ENCODE results near the gene TADA3.
"Not testable (repeated sequence)": the region's sequence is repeated elsewhere in the genome, so short reads cannot be mapped to it uniquely, and the experiment has no call there.

Gene TADA3

DNA sequence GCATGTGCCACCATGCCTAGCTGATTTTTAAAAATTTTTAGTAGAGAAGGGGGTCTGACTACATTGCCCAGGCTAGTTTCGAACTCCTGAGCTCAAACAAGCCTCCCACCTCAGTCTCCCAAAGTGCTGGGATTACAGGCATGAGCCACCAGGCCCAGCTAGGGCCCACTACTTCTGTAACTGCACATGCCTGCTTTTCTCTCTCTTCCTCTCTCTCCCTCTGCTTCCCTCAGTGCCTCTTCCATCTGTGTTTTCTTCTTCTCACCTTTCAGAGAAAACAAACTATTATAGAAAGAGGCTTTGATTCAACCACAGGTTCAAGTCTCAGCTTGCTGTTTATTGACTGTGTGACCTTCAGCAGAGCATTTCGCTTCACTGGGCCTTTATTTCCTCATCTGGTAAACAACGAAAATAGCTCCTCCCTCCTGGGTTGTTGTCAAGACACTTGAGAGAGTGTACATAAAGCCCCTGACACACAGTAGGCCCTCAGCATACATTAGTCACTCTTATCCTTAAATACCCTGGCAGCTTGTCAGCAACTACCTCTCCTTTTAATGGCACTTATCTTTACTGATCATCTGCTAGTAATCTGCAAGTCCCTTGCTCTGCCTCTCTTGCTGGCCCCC, 10.2 kb downstream of the TADA3 start:
- no peak for DNase-seq

- DNase-seq = no peak
These were observed 10.7 kb downstream of the TADA3 start for GRCh38 chr3:9781551-9781950.

- DNase-seq = no peak
These were observed 11.4 kb downstream of the TADA3 start for GRCh38 chr3:9780910-9781309.

DNA sequence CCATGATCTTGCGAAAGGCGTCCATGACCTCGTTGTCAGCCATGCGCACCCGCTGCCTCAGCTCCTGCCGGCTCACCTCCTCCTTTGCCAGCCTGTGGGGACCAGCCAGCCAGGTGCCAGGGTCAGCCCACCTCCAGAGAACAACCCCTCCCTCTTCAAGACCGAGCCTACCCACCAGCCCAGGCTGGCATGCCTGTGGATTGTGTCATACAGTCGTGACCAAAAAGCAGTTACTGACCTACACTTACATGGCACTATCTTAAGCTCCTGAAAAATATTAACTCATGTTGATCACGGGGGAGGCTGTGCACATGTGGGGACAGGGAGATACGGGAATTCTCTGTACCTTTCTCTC, 11.8 kb downstream of the TADA3 start:
- DNase-seq = no peak

- no peak for DNase-seq
These were observed 12.4 kb downstream of the TADA3 start for GRCh38 chr3:9779721-9780457.

DNA sequence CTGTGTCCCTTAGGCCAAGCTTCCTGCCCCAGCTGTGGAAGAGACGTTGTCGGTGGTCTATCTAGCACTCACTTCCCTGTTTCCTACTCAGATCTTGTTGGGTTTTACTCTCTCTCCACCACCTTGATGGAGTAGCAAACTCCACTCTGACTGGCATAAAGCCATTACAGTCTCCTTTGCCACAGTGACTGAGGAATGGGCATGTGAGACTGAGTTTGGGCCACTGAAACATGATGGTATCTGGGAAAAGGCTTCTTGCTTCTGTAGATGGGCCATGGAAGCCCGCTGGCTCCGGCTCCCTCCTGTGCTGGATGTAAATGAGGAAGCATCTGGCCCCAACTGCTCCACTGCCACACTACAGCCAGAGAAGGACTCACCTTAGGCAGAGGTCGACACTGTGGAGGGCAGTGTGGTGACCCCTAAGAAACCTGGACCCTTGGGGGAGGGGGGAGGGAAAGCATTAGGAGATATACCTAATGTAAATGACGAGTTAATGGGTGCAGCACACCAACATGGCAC, 13.1 kb downstream of the TADA3 start:
- DNase-seq = no peak

DNA sequence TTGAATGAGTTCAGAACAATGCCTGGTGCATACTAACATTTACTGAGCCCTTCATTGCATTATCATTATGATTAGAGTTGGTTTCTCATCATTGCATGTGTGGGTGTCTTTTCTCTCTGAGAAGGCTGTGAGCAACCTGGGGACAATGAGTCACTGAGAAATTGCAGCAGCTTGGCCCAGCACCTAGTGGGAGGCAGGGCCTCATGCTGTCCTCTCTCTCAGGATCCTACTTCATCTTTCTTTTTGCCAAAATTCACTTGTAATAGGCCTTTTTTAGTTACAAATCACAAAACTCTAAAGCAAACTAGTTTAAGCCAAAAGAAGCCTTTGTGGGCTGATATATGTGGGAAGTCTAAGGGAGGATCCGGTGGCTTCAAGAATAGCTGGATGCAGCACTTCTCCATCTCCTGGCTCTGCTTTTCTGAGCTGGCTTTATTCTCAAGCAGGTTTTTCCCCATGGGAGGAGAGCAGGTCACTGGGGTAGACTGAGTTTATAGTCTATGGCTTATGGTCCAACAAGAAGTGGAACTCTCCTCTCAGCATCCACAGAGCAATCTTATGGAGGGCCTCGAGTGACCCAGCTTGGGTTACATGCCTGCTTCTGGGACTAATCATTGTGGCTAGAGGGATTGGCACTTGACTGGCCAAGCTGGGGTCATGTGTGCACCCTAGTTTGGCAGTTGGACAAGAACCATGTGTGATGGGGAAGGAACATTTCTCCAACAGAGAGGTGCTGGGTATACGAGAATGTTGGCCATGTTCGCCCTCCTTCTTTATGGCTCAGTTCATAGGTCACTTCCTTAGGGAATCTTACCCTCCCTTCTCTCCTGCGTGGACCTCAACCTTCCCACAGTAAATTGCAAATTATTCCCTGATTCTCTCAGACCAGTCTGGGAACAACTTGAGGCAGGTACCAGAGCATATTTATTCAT, 13.9 kb downstream of the TADA3 start:
- peak; percentile 57 for DNase-seq

DNA sequence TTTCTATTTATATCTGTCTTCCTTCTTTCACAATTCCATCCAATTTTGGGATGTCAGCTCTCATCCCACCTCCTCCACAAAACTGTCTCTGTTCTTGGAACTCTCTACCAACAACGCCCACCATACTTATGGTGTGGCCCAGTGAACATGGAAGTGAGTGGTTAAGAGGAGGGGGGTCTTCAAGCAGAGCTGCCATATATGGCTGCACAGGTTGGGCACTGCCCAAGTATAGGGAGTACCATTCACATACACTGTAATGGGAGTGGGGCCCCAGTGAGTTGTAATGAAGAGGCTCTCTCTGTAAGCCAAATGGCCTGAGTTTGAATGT, 14.6 kb downstream of the TADA3 start:
- DNase-seq = no peak

- DNase-seq = no peak
These were observed 15.2 kb downstream of the TADA3 start for GRCh38 chr3:9776896-9777693.

GRCh38 chr3:9771007-9771406, 21.3 kb downstream of the TADA3 start:
- not testable (repeated sequence) for DNase-seq

DNA sequence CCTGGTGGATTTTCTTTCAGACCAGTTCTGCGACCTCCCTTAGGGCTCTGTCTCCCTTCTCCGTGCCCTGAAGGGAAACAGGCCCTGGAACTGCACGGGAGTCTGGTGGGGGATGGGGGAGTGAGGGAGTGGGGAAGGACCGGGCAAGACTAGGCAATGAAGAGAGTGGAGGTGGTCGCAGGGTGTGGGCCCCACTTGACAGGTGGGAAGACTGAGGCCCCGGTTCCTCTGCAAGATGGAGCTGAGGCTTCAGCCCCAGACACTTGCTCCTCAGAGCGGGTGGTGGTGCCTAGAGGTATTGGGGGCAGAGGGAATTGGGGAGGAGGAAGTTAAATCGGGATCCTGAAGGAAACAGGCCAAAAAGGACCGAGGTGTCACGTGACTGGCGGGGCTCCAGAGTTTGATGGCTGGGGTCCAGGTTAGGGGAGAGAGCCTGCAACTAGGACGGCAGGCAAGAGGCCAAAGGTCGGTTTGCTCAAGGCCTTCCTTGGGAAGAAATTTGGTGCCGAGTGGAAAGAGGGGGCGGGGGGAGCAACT, 21.9 kb downstream of the TADA3 start:
- DNase-seq = no peak

DNA sequence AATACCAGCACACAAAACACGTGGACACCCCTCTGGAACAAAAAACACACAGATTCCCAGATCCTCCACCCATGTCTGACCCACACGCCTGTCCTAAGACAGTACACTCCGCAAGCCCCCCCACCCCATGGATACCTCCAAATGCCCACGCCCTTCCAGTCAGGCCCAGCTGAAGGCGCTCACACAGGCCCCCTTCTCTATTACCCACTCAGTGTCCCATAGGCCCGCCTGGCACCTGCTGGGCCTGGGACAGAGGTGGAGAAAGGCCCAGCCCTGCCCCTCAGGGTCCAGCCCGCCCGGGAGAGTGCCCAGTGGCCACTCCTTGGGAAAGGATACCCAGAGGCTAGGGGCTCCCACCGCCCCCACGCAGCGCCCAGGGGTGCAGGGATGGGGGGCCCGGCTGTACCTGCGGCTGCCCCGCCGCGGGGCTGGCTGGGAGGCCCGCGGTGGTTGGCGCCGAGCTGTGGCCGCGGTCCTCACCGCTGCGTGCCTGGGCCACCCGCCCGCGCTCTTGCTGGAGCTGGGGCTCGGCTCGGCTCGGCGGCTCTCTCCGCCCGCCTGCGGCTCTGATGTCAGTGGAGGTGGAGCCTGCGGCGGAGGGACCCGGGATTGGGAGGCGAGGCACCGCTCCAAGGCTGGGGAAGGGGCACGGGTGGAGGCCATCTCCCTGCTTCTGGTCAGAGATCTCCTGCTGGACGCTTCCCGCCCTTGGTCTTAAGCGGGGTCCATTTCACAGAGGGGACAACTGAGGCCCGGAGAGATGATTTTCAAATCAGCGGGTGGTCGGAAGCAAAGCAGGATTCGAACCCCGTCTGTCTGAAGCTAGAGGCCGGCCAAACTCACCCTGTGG, 22.6 kb downstream of the TADA3 start, which contains the start of gene CAMK1:
Gene CAMK1, minus strand, starts transcription at position 522 of the 850 bp plus-strand sequence. CDS start 2,198 bp downstream, outside the sequence.
- DNase-seq = peak; percentile 66

GRCh38 chr3:9769012-9769411, 23.3 kb downstream of the TADA3 start:
- DNase-seq = no peak

- no peak for DNase-seq
These were observed 24.0 kb downstream of the TADA3 start for GRCh38 chr3:9768141-9768775.

DNA sequence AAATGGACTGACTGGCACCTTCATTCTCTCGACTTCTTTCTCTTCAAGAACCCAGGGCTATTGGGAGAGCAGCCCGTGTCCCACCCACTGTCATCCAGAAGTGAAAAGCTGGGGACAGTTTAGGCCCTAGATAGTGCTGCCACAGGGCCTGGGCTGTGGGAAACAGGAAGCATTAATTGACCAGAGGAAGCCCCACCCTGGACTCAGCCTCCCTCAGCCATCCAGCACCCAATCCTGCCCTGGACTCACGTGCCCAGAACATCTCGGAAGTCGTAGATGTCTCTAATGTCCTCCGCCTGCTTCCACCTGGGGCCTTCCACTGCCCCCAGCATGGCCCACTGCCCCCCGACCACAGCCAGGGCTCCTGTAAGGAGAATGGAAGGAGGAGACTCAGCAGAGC, 24.9 kb downstream of the TADA3 start:
- no peak for DNase-seq

DNA sequence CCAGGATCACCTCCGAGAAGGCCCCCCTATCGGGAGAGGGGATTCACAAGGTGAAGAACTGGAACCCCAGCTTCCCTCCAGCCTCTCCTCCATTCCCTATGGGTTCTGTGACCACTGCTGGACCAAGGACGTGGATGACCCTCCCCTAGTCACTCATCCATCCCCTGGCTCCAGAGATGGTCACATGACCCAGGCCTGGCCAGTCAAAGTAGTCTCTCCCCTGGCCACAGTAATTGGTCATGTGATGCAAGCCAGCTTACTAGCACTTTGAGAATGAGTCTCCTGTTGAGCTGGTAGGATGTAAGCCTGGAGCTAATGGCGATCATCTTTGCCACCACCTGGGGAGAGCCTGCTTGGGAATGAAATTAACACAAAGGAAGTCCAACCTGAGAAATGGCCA, 26.4 kb downstream of the TADA3 start:
- no peak for DNase-seq

- DNase-seq = no peak
These were observed 29.4 kb downstream of the TADA3 start for GRCh38 chr3:9762871-9763270.

DNA sequence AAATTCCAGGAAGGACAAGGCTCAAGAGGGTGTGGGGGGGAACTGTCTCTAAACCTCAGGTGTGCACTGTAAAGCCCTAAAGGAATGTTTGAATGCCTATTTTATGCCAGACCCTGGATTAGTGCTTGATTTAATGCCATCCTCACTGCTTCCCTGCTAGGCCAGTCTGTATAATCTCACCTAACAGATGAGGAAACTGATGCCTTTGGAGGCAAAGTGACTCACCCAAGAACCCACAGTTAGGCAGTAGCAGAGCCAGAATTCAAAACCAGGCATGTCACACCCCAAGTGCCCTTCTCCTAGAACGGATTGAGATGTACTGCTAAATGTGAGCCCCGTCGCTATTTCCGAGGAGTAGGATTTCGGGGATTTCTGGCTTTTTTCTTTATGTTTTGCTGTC, 30.4 kb downstream of the TADA3 start:
- no peak for DNase-seq

DNA sequence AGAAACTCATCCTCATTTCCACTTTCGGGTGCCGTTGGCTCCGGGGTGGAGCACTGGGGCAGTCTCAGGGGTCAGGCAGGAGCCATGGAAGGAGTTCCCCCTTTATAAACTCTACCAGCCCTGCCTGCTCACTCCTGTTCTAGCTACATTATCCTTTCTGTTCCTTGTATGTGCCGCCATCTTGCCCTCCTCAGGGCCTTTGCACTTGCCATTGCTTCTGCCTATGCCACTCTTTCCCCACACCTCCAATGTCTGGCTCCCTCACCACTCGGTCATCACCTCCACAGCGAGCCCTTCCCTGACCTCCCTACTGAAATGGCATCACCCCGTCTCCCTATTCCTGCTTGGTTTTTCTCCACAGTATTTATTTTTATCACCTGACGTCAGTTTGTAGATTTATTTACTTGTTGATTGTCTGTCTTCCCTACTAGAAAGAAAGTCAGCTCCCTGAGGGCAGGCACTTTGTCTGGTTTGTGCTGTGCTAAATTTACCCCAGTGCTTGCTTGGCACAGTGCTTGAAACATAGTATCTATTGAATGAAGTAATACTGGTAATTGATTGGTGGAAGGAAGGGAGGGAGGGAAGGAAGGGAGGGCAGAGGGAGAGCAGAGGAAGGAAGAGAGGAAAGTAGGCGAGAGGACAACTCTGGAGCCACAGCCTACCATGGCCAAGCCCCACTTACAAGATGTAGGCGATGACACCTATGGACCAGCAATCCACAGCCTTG, 31.3 kb downstream of the TADA3 start:
- no peak for DNase-seq

DNA sequence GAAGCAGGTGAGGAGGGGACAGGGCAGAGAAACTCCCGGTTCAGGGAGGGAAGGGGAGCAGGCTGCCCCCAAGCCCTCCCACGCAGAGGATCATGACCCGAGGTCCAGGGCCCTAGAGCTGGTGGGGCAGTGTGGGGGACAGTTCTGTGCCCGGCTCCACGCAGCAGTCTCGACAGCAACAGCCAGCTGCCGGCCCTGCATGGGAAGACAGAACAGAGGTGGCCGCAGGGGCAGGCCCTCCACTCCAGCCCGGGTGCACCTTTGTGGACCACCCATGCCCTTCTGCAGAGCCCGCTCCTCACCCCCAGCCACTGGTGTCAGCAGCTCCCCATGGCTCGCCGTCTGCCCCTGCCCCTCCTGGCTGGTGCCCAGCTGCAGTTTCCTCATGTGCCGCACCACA, 34.8 kb downstream of the TADA3 start:
- DNase-seq = no peak
